Measurements from ENCODE around the gene ADARB2. TPM values are rescaled to one million over a fixed set of nuclear protein-coding genes. Genes with fewer than 3 reads are reported as not detected.
"Not testable (repeated sequence)": the region's sequence is repeated elsewhere in the genome, so short reads cannot be mapped to it uniquely, and the experiment has no call there.

Gene ADARB2
- total and polyA plus RNA-seq, 10 of the 15 experiments (the other 5 are each of a cell fraction or from before 2014, with no cell fraction given), result 0.02 to 4.1 (median 0.76) TPM

DNA sequence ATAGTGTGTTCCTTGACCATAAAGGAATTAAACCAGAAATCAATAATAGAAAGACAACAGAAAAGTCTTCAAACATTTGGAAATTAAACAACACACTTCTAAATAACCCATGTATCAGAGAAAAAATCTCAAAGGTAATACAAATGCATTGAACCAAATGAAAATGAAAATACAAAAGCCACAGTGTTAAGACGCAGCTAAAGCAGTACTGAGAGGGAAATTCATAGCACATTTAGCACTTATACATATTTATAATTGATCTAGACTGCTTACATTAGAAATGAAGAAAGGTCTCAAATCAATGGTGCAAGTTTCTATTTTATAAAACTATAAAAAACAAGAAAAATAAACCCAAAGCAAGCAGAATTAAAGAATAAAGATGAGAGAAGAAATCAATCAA lies 306.1 kb downstream of the ADARB2 start (continued):
- TF ChIP-seq, protein P1, sequence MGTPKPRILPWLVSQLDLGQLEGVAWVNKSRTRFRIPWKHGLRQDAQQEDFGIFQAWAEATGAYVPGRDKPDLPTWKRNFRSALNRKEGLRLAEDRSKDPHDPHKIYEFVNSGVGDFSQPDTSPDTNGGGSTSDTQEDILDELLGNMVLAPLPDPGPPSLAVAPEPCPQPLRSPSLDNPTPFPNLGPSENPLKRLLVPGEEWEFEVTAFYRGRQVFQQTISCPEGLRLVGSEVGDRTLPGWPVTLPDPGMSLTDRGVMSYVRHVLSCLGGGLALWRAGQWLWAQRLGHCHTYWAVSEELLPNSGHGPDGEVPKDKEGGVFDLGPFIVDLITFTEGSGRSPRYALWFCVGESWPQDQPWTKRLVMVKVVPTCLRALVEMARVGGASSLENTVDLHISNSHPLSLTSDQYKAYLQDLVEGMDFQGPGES (IDR thresholded peaks at IDR 0.05), result no peak
- no peak for TF ChIP-seq TCF12 (IDR thresholded peaks at IDR 0.05; ENCODE audit: low read depth, low read length)
- TF ChIP-seq MEF2B (IDR thresholded peaks at IDR 0.05; ENCODE audit: partially characterized antibody, poor library complexity, severe bottlenecking), result no peak
- TF ChIP-seq YBX1 (IDR thresholded peaks at IDR 0.05), result no peak
- TF ChIP-seq BACH1 (IDR thresholded peaks at IDR 0.05; ENCODE audit: borderline replicate concordance), result no peak

DNA sequence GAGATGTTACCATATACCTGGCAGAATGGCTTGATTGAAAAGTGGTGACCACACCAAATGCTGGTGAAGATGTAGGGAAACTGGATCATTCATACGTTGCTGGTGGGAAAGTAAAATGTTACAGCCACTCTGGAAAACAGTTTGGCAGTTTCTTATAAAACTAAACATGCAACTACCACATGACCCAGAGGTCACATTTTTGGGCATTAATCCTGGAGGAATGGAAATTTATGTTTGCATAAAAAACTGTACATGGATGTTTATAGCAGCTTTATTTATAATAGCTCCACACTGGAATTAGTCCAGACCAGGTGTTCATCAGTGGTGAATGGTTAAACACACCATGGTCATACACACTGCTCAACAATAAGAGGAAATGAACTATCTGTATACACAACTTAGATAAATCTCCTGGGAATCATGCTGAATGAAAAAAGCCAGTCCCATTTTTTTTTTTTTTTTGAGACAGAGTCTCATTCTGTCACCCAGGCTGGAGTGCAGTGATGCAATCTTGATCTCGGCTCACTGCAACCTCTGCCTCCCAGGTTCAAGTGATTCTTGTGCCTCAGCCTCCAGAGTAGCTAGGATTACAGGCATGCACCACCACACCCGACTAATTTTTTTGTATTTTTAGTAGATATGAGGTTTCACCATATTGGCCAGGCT lies 309.7 kb downstream of the ADARB2 start:
- in situ Hi-C loops (cut with MboI); H3K27ac ChIP-seq (ENCODE audit: control insufficient read depth, insufficient read depth); POLR2A ChIA-PET: not testable (repeated sequence)

More for the DNA sequence above, 309.7 kb downstream of the ADARB2 start:
- SMC1A ChIA-PET (ENCODE audit: uncharacterized antibody, unreplicated experiment), result interaction anchor here (1.0 to 3.9 kb wide), 5 partner anchors 9 to 221 kb away, joined by 3 to 35 read pairs (median 3); no protein-coding TSS in a partner anchor
- WGBS (ENCODE audit: insufficient coverage, insufficient replicate concordance, low lambda C conversion rate, missing lambda C conversion rate), result 19% methylated on average over 3 of the region's 3 CpGs
- RAD21 ChIA-PET (ENCODE audit: unreplicated experiment), result interaction anchor here (1.0 to 2.4 kb wide), 3 partner anchors 14 to 173 kb away, joined by 3 to 16 read pairs (median 4); no protein-coding TSS in a partner anchor
- DNase-seq (ENCODE audit: low read depth, low spot score); H4K20me1 ChIP-seq (ENCODE audit: control insufficient read depth, insufficient read depth); H3K27me3 ChIP-seq (replicated peaks in 1 of 2; ENCODE audit: control insufficient read depth in 2 of 2, insufficient read depth in 2 of 2, low read length in 1 of 2); BruUV-seq (replicated peaks); H2AFZ ChIP-seq (ENCODE audit: control insufficient read depth, low read depth, low read length); FAIRE-seq; H3K79me2 ChIP-seq (ENCODE audit: control insufficient read depth, insufficient read depth, low read length); H3K4me2 ChIP-seq (ENCODE audit: control insufficient read depth, insufficient read depth); H3K9me3 ChIP-seq (replicated peaks; ENCODE audit: control insufficient read depth, insufficient read depth, low read length); H3K36me3 ChIP-seq (ENCODE audit: control insufficient read depth in 2 of 2, insufficient read depth in 2 of 2, low read length in 1 of 2); ATAC-seq; H3K4me3 ChIP-seq; H3K9ac ChIP-seq (ENCODE audit: control insufficient read depth, insufficient read depth, low read length): not testable (repeated sequence)
- intact Hi-C loops (cut with micrococcal nuclease; ENCODE audit: unreplicated experiment), result loop anchor here (10.0 kb wide), 2 partner anchors 137 to 237 kb away; no protein-coding TSS in a partner anchor
- peaks cover 16% of the 10 kb centered on the region for H3K4me1 ChIP-seq (ENCODE audit: control insufficient read depth, insufficient read depth, low read length)
- CTCF ChIA-PET, result interaction anchor here (2.0 kb wide), 1 partner anchor 25 kb away, joined by 7 read pairs; no protein-coding TSS in a partner anchor

Measured in GM12878 (cell line).